Umbilical cord (tissue), 2 donors: ENCODE results near the gene STN1. TPM values are rescaled to one million over a fixed set of nuclear protein-coding genes. Genes with fewer than 3 reads are reported as not detected.

Experiments
- DNase-seq: peaks from one replicate; pipeline ENCODE4 v3.0.0-alpha.2; 2015; ENCODE audit warnings: low spot score
- total RNA-seq: library from RNA; depleted of rRNA; stranded (reverse); fragments of >200 nt; gene quantifications from one replicate; pipeline ENCODE4 v1.2.3, GENCODE V29; 2014; ENCODE audit warnings: low replicate concordance; ENCODE audit not compliant: insufficient read depth

Gene STN1
- total RNA-seq, 1 donor from 2014 or later = 28.6 TPM

DNA sequence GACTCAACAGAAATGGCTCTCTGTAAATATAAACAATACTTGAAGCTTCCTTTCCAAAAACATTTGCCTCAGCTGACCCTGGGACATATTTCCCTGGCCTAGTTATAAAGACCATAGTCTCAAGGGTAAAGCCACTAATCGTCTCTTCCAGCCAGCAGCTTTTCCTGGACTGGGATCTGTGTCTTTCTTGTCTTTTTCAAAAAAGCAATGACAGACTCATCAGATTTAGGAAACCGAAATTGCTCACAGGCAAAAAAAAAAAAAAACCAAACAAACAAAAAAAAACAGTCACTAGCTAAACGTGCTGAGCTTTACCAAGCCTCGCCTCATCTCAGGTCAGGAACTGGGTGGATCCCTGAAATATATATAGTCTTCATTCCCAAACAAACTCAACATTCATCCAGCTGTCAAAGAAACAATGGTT lies 23.5 kb downstream of the STN1 start:
- DNase-seq = peak; percentile 28

DNA sequence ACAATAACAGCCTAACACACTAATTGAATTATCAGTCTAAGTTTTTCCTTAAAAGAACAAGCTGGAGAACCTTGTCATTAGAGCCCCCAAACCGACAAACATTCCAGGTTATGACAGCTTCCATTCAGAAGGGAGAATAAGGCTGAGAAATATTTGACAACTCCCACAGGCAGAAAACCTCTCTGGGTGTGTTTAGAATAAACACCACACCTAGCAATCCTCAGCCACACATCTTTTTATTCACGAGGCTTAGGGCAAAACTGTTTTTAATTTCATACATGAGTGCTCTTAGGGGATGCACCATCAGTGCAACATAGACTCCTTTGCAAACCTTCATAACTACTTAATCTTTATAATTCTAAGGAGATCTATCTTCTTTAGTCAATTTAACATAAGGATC lies 24.2 kb downstream of the STN1 start:
- no peak for DNase-seq

DNA sequence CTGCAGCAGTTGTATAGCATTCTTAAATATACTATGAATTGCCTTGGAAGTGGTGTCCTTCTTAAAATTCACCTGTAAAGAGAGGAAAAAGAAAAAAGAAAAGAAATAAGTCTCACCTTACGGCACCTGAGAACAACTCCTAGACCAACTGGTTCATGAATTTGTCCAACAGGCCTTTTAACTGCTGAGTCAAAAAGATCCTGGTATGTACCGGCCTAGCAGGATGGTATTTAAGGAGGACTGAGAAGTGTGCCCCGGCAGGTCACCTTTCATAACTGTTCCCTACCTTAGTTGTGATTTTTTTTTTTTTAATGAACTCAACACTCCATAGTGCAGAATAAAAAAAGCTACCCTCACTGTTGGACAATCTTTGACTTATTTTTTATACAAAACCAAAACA lies 25.8 kb downstream of the STN1 start:
- DNase-seq = no peak

DNA sequence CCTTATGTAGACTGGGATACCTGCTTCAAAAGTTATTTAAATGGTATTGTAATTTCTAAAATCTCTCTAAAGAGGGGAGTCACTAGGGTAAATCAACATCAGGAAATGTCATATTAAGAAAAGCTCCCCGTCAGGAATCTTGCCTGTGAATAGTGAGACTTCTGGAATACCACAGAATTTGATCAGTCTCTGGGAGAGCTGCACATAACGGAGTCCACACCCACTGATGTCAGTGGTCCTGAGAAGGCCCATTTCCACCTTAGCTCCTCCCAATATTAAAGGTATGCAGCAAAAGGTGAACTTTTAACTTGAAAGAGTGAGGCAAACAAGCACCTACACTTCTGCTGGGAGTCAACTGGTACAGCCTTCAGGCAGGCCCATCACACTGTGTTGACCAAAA lies 27.3 kb downstream of the STN1 start:
- DNase-seq = no peak

DNA sequence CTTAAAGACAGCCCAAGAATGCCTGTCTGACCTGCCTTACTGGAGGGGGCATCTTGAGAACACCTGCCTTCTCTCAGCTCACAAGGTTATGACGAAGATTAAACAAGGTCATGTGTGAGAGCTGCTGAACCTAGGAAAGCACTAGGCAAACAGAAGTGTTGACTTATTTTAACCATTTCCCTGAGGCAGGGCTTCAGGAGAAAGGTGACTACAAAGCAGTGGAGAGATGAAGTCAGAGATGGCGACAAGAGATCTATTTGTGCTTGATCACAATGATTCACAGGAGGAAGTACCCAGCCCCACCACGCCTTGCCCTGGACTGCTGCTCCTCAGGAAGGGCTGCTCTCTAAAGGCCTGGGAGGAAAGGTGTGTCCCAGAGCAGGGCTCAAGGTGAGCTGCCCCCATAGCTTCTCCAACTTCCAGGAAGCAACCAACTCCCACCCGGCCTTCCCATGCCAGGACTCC lies 27.8 kb downstream of the STN1 start:
- peak; percentile 18 for DNase-seq

DNA sequence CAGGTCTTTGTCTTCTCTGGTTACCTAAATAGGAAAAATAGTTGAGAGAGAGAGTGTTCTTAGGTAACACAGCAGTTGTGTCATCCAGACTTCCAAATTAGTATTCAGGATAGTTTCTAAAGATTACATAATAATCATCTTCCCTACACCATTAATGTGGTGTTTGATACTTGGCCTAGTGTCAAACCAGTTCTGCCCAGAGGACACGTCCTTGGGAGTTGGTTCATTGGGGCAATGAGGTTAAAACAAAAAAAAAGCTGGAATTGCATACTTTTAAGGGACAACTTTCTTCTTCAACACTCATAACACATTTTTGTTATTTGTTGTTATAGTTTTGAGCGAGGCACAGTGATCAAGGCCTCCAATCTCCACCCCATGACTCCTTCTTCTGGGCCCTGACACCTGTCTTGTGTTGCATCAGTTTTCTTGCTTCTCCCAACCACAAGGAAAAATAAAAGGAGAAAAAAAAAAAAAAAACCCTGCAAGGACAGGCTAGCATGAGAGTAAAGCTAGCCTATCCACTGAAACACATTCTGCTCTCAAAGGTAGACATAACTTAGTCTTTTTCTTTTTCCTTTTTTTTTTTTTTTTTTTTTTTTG lies 28.8 kb downstream of the STN1 start:
- no peak for DNase-seq

DNA sequence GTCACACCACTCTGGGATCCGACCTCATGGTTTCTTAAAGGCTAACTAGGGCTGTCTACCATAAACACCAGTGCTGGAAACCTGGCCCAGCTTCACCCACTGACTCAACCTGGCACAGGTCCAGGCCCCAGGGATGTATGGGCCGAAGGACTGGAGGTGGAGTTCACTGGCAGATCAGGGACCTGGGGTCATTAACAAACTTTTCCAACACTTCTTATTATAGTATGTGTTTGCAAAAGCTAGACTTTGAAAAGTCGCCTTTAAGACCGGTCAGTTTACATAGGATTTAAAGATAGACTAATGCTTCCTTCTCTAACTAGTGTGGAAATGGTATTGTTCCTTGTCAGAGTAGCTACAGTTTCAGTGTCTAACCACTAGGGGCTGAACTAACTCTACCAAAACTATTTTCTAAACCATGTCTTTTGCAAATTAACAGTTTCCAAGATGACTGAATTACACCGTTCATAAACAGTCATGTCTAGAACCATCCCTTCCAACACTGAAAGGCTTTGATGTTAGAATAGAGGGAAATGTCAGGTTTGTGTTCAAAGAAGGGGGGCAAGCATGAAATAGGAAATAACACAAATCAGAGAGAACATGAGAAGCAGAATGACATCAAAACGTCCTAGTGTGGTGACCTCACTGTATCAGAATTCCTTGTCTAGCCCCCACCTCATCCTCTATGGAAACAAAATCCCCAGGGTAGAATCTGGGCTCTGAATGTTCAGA lies 29.7 kb downstream of the STN1 start:
- peak; percentile 79 for DNase-seq

DNA sequence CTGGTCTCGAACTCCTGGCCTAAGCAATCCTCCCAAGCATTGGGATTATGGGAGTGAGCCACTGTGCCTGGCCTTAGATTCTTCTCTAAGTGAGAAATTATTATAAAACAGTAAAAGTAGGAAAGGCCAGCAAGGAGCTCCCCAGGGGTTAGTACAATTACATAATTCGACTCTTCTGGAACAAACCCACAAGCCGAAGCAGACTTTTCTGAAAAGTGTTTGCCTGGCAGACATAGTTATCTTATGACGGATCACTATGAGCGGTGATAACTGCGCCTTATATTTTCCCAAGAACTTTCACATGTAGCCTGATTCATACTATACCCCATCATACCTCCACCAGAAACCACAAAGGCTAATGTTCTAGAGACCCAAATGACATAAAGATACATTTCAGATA lies 32.4 kb downstream of the STN1 start:
- DNase-seq = no peak

DNA sequence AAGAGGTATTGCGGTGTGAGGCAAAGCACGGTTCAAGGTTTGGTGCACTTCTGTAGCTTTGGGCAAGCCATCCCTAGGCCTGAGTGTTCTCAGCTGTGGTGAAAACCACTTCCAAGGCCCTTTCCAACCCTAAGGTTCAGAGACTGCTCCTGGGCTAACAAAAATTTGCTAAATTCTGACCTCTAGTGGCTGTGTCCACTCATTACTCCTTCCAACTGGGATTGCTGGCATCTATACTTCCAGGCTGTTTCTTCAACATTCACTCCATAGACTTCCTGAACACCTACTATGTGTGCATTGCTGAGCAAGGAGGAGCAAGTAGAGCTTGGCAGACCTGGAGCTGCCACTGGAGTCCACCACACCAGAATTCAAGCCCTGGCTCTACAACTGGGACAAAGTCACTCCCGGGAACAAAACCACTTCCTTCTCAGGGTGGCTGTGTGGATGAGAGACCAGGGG lies 33.3 kb downstream of the STN1 start:
- peak; percentile 73 for DNase-seq

DNA sequence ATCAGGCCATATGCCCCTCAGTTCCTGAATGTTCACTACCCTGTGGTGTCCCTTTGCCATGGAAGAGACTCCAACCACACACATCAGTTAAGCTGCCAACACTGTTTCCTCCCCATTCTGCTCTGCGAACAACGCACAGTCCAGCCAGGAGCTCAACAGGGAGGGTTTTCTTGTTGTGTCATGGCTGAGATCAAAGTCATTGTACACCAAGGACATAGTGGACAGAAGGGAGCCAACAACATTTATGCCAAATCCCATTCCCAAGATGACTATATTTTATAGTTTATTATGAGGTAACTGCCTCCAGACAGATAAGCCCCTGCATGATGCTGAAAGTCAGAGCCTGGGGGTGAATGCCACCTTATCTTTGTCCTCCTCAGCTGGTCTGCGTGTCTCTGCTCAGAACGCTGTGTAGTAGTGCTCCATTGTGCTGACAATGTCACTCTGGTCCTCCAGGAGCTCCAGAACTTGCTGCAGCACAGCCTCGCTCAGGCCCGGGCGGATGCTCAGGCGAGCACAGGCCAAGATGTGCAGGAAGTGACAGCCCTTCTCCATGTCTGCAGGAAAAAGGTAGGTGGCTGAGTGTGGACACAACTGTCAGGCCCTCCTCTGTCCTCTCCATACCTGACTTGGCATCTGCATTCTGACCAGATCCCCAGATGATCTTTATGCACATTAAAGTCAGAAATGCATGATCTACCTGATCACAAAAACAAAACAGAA lies 35.5 kb downstream of the STN1 start:
- DNase-seq = no peak

DNA sequence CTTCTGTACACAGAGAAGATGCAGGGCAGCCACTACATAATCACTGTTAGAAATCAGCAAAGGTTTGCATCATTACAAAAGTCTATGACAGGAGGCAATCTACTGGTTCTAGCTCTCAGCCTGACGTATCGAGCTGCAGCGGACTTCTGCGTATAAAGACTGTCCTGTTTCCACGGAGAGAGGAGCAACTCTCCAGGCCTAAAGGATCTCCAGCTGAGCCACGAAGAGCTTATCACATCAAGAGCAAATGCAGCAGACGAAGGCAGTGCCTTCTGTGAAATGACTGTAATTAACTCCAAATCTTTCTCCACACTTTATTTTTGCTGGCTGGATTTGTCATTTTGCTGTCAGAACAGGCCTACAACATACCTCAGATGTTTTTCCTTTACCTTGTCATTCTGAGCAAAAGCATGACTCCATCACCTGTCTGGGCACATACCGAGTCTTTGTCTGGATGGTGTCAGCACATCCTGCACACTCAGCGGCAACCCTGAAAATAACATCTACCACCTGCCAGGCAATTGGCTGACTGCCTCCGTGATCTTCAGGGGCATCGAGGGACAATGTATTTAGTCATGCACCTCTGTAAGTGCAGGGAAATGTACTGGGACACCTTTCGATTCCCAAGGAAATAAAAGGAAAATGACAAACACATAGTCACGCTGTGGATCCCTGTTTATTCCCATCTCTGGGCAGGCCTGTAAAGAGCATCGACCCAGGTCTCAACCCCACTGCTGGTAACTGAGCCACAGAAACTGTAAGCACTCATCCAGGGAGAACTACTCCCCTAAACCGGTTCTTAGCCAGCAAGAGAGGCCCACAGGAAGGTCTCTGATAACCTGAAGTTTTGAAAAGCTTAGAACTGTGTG lies 36.3 kb downstream of the STN1 start:
- peak; percentile 77 for DNase-seq

DNA sequence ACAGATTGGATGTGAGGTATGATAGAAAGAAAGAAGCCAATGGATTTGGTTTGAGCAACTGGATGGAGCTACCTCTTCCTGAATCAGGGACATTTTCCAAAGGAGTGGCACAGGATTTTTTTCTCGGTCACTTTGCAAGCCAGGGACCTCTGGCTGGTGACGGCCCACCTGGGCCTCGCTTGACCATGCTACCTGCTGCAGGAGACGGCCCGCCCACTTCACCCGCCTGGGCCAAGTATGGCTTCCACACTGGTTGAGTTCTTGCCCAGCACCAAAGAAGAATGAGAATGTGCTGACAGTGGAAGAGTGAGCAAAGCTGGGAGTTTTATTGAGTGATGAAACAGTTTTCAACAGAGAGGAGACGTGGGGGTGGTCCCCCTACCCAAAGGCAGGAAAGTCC lies 38.2 kb downstream of the STN1 start:
- no peak for DNase-seq

DNA sequence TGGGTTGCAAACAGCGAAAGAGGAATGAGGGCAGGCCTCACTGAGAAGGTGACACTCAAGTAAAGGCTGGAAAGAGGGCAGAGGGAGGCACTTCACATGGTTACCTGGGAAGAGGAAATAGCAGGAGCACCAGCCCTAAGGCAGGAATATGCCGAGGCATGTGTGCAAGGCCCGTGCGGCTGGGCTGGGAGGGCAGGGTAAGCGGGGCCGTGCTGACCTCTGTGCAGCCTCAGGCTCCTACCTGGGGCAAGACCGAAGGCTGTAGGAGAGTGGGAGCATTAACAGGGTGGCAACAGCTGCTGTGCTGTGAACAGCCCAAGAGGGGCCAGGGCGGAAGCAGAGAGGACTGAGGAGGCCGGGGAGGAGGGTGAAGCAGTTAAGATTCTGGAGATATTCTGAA lies 38.6 kb downstream of the STN1 start:
- DNase-seq = no peak

DNA sequence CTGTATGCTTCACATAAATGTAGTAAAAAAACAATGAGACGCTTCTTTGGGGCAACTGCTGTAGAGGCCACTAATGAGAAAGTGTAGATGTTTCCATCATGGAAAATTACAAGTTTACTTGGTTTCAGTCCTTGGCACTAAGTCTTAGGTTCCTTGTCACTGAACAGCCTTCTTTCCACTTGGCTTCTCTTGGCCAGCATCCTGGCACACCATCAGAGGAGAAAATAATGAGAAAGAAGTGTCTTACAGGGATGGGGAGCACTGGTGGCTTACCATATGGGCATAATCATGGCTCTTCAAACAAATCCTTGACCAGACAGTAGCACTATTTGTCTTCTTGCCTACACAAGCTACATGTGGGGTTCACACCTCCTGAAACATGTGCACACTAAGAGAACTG lies 40.1 kb downstream of the STN1 start:
- DNase-seq = no peak

DNA sequence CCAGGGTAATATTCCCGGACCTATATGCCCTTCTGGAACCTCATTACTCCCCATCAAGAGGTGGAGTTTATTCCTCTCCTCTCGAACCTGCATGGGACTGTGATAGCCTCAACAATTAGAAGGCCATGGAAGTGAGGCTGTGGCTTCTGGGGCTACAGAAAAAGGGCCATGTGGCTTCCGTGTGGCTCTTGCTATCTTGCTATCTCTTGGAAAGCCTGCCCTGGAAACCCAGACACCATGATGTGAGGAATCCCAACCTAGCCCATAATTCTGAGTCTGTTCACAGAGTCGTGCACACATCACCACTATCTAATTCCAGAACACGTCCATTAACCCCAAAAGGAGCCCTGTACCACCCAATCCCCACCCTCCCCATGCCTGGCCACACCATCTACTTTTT lies 41.8 kb downstream of the STN1 start:
- no peak for DNase-seq

DNA sequence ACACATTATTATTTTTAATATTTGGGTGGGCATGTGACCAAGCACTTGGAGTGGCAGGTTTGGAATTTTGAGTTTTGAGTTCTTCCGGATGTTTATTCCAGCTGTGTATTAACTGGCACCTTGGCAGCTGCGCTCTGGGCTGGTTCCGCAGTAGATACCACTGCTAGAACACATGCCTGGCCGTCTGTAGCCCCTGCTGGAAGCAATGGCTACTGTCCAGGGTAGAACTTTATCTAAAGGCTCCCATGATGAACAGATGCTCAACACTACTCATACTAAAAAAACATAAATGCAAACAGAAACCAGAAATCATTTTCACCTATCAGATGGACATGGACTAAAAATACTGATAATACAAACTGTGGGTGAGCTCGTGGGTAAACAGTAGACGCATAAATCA lies 43.3 kb downstream of the STN1 start:
- DNase-seq = no peak

DNA sequence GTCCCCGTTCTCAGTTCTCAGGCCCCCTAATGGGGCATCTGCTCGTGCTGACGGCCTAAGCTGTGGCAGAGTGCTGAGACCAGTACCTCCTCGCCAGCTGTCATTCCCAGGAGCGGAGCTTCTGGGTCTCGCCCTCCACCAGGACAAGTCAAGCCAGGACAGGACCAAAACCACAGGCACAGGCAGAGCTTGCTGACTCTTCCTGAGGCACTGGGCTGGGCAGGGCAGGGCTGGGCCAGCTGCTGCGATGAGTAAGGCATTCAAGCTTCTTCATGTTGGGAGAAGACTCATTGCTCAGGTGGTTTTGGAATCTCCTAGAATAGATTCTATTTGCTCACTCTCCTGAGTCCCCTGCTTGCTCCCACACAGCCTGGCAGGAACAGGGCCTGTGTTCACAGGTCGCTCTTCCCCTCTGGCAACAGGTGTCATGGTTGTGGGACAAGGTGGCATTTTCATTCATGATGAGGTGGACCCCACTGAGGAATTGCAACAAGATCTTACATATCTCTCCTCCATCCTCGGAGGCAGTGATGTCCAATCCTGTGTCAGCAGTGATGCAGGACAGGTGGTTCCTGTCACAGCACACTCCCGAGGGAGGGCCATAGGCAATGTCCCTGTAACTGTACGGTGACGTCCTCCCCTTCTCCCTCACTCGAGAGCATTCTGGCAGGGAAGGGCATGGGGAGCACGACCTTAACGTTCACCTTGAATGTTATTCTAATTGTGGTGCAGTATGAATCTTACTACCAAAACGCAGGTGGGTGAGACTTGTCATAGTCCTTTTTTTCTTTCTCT lies 45.6 kb downstream of the STN1 start:
- DNase-seq = no peak

DNA sequence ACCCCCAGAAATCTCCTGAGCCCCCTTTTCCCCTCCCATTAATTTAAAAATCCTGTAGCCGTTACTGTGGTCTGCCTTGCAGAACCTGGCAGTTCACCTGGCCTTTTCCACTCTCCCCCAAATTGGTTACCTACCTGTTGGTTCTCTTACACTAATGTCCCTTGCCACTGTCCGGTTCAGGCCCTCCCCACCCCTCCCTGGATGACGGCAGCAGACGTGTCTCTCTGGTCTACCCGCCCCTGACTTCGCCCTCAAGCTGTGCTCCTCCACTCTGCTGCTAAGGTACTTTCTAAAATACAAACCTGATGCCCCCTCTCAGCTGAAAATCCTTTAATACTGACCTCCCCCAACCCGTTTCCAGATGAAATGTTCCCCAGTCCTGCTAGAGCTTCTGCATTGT lies 47.0 kb downstream of the STN1 start:
- DNase-seq = no peak

DNA sequence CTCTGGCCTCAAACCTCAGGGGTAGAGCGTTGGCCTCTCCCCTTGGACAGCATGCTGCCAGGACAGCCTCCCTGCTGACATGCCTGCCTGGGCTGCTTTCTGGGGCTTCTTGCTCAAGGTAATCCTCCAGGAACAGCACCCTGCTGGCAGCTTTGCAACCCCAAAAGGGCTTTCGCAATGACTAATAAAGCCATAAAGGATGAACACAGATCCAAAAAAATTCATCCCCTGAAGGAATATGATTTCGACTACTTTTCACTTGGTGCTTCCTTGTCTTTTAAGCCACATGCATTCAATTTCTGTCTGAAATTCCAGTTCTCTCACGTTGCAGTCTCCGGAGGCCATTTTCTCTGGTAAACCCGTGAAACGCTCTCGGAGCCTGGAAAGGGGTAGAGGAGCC lies 47.5 kb downstream of the STN1 start:
- peak; percentile 90 for DNase-seq

DNA sequence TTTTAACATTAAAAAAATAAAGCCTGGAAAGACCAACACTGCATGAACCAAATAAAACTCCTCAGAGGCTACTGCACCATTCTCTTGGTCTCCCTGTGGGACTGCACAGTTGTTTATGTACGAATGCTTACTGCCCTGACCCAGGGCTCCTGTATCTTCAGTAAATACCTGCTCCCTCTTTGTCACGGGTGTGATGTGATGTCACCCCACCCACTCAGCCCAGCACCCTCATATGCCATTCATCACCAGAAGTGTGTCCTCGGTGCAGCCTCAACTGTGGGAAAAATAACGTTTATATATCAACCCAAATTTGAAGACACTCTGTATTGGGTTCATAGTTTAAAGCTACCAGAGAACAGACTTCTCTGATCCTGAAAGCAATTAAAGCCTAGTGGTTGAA lies 48.6 kb downstream of the STN1 start:
- DNase-seq = no peak

DNA sequence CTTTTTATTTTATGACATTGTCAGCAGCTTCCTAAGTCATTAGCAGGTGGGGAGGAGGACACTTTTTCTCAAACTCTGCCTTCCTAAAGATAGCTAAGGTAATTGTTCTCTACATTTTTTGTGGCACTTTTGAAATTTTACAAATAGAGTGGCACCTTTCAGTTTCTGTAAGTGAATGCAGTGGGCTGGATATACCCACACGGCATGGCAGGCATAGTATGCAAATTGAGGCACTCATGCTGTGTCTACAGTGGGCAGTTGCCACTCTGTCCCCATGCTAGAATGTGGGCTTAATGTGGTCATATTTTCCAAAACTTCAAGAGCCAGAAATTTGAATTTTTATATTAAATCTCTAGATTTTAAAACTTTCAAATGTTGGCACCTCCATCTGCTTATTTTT lies 49.8 kb downstream of the STN1 start:
- no peak for DNase-seq
